ENCODE data around the gene SMYD3. TPM values are rescaled to one million over a fixed set of nuclear protein-coding genes. Genes with fewer than 3 reads are reported as not detected.
"Not testable (repeated sequence)": the region's sequence is repeated elsewhere in the genome, so short reads cannot be mapped to it uniquely, and the experiment has no call there.

SMYD3 gene
- polyA plus RNA-seq, 3 donors: 4.8 to 12.4 (median 7.1) TPM

GRCh38 chr1:245748240-245748639 is 758.8 kb downstream of the SMYD3 start:
- H3K27ac ChIP-seq (ENCODE audit: low read depth, low read length): no peak overlapping the region
- 76 to 91% (median 76%) methylated on average over 10 of the region's 10 CpGs for WGBS, 3 donors

GRCh38 chr1:245742896-245743295 is 764.2 kb downstream of the SMYD3 start:
- no peak overlapping the region for H3K27ac ChIP-seq (ENCODE audit: low read depth, low read length)
- WGBS, 3 donors: 60 to 71% (median 67%) methylated on average over 9 of the region's 9 CpGs

GRCh38 chr1:245740336-245740735 is 766.7 kb downstream of the SMYD3 start:
- 88 to 97% (median 95%) methylated on average over 1 of the region's 1 CpG for WGBS, 3 donors
- H3K27ac ChIP-seq (ENCODE audit: low read depth, low read length): not testable (repeated sequence)

- 75 to 90% (median 88%) methylated on average over 2 of the region's 2 CpGs for WGBS, 3 donors
- H3K27ac ChIP-seq (ENCODE audit: low read depth, low read length): no peak overlapping the region
These were observed 776.3 kb downstream of the SMYD3 start for GRCh38 chr1:245730801-245731200.

- not testable (repeated sequence) for H3K27ac ChIP-seq (ENCODE audit: low read depth, low read length)
- WGBS, 3 donors: 92 to 96% (median 94%) methylated on average over 3 of the region's 3 CpGs
These were observed 779.0 kb downstream of the SMYD3 start for GRCh38 chr1:245728035-245728434.

- 82 to 90% (median 82%) methylated on average over 4 of the region's 4 CpGs for WGBS, 3 donors
- no peak overlapping the region for H3K27ac ChIP-seq (ENCODE audit: low read depth, low read length)
These were observed 785.6 kb downstream of the SMYD3 start for GRCh38 chr1:245721488-245721887.

GRCh38 chr1:245718951-245719350 is 788.1 kb downstream of the SMYD3 start:
- WGBS, 3 donors: 85 to 97% (median 92%) methylated on average over 4 of the region's 4 CpGs
- no peak overlapping the region for H3K27ac ChIP-seq (ENCODE audit: low read depth, low read length)

- 73 to 85% (median 81%) methylated on average over 3 of the region's 3 CpGs for WGBS, 3 donors
- no peak overlapping the region for H3K27ac ChIP-seq (ENCODE audit: low read depth, low read length)
These were observed 789.0 kb downstream of the SMYD3 start for GRCh38 chr1:245718123-245718522.

GRCh38 chr1:245717611-245718010 is 789.5 kb downstream of the SMYD3 start:
- 85 to 90% (median 88%) methylated on average over 3 of the region's 3 CpGs for WGBS, 3 donors
- no peak overlapping the region for H3K27ac ChIP-seq (ENCODE audit: low read depth, low read length)

GRCh38 chr1:245716561-245716960 is 790.5 kb downstream of the SMYD3 start:
- WGBS, 3 donors: 89 to 95% (median 91%) methylated on average over 3 of the region's 3 CpGs
- no peak overlapping the region for H3K27ac ChIP-seq (ENCODE audit: low read depth, low read length)

- WGBS, 3 donors: 45 to 59% (median 58%) methylated on average over 1 of the region's 1 CpG
- no peak overlapping the region for H3K27ac ChIP-seq (ENCODE audit: low read depth, low read length)
These were observed 791.1 kb downstream of the SMYD3 start for GRCh38 chr1:245715970-245716369.

GRCh38 chr1:245715291-245715701 is 791.8 kb downstream of the SMYD3 start:
- WGBS, 3 donors: 50 to 54% (median 51%) methylated on average over 9 of the region's 9 CpGs
- no peak overlapping the region for H3K27ac ChIP-seq (ENCODE audit: low read depth, low read length)

GRCh38 chr1:245714027-245714426 is 793.1 kb downstream of the SMYD3 start:
- 87 to 93% (median 90%) methylated on average over 3 of the region's 3 CpGs for WGBS, 3 donors
- H3K27ac ChIP-seq (ENCODE audit: low read depth, low read length): not testable (repeated sequence)

- WGBS, 3 donors: 59 to 72% (median 68%) methylated on average over 29 to 30 of the region's 30 CpGs
- no peak overlapping the region for H3K27ac ChIP-seq (ENCODE audit: low read depth, low read length)
These were observed 795.8 kb downstream of the SMYD3 start for GRCh38 chr1:245710961-245711903.

- 87 to 96% (median 93%) methylated on average over 5 of the region's 5 CpGs for WGBS, 3 donors
- no peak overlapping the region for H3K27ac ChIP-seq (ENCODE audit: low read depth, low read length)
These were observed 799.1 kb downstream of the SMYD3 start for GRCh38 chr1:245707941-245708340.

- 65 to 81% (median 68%) methylated on average over 7 of the region's 7 CpGs for WGBS, 3 donors
- no peak overlapping the region for H3K27ac ChIP-seq (ENCODE audit: low read depth, low read length)
These were observed 802.3 kb downstream of the SMYD3 start for GRCh38 chr1:245704765-245705164.

- WGBS, 3 donors: 76 to 85% (median 78%) methylated on average over 6 of the region's 6 CpGs
- no peak overlapping the region for H3K27ac ChIP-seq (ENCODE audit: low read depth, low read length)
These were observed 802.7 kb downstream of the SMYD3 start for GRCh38 chr1:245704341-245704740.

GRCh38 chr1:245702346-245702745 is 804.7 kb downstream of the SMYD3 start:
- 94 to 96% (median 96%) methylated on average over 13 of the region's 13 CpGs for WGBS, 3 donors
- H3K27ac ChIP-seq (ENCODE audit: low read depth, low read length): no peak overlapping the region

- no peak overlapping the region for H3K27ac ChIP-seq (ENCODE audit: low read depth, low read length)
- WGBS, 3 donors: 86 to 90% (median 88%) methylated on average over 7 of the region's 7 CpGs
These were observed 805.4 kb downstream of the SMYD3 start for GRCh38 chr1:245701631-245702030.

- H3K27ac ChIP-seq (ENCODE audit: low read depth, low read length): no peak overlapping the region
- WGBS, 3 donors: 93 to 99% (median 96%) methylated on average over 13 of the region's 13 CpGs
These were observed 806.4 kb downstream of the SMYD3 start for GRCh38 chr1:245700631-245701030.

Measured in adipose tissue (tissue), 3 donors.